Epithelial cell of esophagus (primary cell): ENCODE results near the gene ALPI.

Experiments used
- DNase-seq: peaks from one replicate; pipeline ENCODE4 v3.0.0; 2010; ENCODE audit warnings: low read depth
- H3K4me3 ChIP-seq: 2 replicates; pipeline ENCODE4 v1.5.1; 2011; ENCODE audit warnings: mild to moderate bottlenecking, low read length, control low read depth
- CTCF ChIP-seq: IDR thresholded peaks from 2 replicates; pipeline ENCODE4 v1.5.1; 2011; ENCODE audit warnings: low read depth, mild to moderate bottlenecking, low read length, control low read depth, inconsistent platforms; ENCODE audit not compliant: insufficient read depth; ENCODE audit errors: missing control alignments

The ALPI gene

GRCh38 chr2:232412986-232413385 is 43.0 kb upstream of the ALPI start:
- no peak for DNase-seq
- no peak for TF ChIP-seq CTCF
- H3K4me3 ChIP-seq, result no peak overlapping the region

GRCh38 chr2:232415138-232415690 is 40.7 kb upstream of the ALPI start:
- H3K4me3 ChIP-seq, result no peak overlapping the region
- TF ChIP-seq CTCF, result no peak
- DNase-seq, result no peak

GRCh38 chr2:232415736-232416520 is 40.0 kb upstream of the ALPI start:
- DNase-seq, result no peak
- no peak overlapping the region for H3K4me3 ChIP-seq
- no peak for TF ChIP-seq CTCF

- no peak for TF ChIP-seq CTCF
- no peak overlapping the region for H3K4me3 ChIP-seq
- no peak for DNase-seq
Measured at GRCh38 chr2:232416521-232417470, 39.2 kb upstream of the ALPI start.

- no peak for TF ChIP-seq CTCF
Measured at GRCh38 chr2:232417489-232417888, 38.5 kb upstream of the ALPI start.

GRCh38 chr2:232418056-232418455 is 37.9 kb upstream of the ALPI start:
- H3K4me3 ChIP-seq, result no peak overlapping the region
- no peak for DNase-seq
- no peak for TF ChIP-seq CTCF

More at GRCh38 chr2:232417489-232417888, 38.5 kb upstream of the ALPI start:
- no peak for DNase-seq
- no peak overlapping the region for H3K4me3 ChIP-seq
